Tibial nerve (tissue), 4 donors: ENCODE results near the gene RAB19. TPM values are rescaled to one million over a fixed set of nuclear protein-coding genes. Genes with fewer than 3 reads are reported as not detected.

Source experiments
- DNase-seq, 2 donors: peaks; one replicate each; pipeline ENCODE4 v3.0.0-alpha.2; 2019; ENCODE audit warnings: low spot score in 2 of 2
- H3K27ac ChIP-seq, 4 donors: fragments of 200-600 bp; sonication (generic) in 3 of 4; one replicate each; pipeline ENCODE4 v1.5.1; 2017 to 2019; ENCODE audit warnings: mild to moderate bottlenecking in 1 of 4
- H3K27me3 ChIP-seq, 2 donors: fragments of 200-600 bp; sonication (generic) in 1 of 2; one replicate each; pipeline versions ENCODE4 v1.5.1 to v1.6.0; 2017 to 2019
- H3K36me3 ChIP-seq, 3 donors: fragments of 200-600 bp; sonication (generic); one replicate each; pipeline ENCODE4 v1.5.1; 2018 to 2019
- H3K4me1 ChIP-seq, 4 donors: fragments of 200-600 bp; sonication (generic) in 3 of 4; one replicate each; pipeline ENCODE4 v1.5.1; 2017 to 2019
- H3K4me3 ChIP-seq, 4 donors: fragments of 200-600 bp; sonication (generic) in 3 of 4; one replicate each; pipeline ENCODE4 v1.5.1; 2017 to 2019; ENCODE audit warnings: mild to moderate bottlenecking in 1 of 4, moderate library complexity in 1 of 4
- H3K9me3 ChIP-seq, 4 donors: fragments of 200-600 bp; sonication (generic) in 3 of 4; one replicate each; pipeline ENCODE4 v1.5.1; 2017 to 2019
- CTCF ChIP-seq, 5 experiments: fragments of 200-600 bp in 3 of 5; fragments of 450-650 bp in 2 of 5; sonication (generic) in 3 of 5; IDR thresholded peaks; one replicate each; pipeline ENCODE4 v1.5.1; 2016 to 2019; ENCODE audit warnings: antibody characterized with exemption in 5 of 5, mild to moderate bottlenecking in 3 of 5, moderate library complexity in 2 of 5
- EP300 ChIP-seq, 2 donors: sonication (generic); formaldehyde crosslinking; IDR thresholded peaks; one replicate each; pipeline ENCODE4 v1.6.1; 2017; ENCODE audit warnings: antibody characterized with exemption in 2 of 2, mild to moderate bottlenecking in 1 of 2
- POLR2A ChIP-seq, 2 donors: fragments of 450-650 bp; IDR thresholded peaks; one replicate each; pipeline ENCODE4 v1.6.1; 2017; ENCODE audit warnings: antibody characterized with exemption in 2 of 2, mild to moderate bottlenecking in 2 of 2, moderate library complexity in 2 of 2
- WGBS, 2 donors: methylation state at CpG; one replicate each; pipeline ENCODE4 v1.1.5; 2018; 5-methylcytosine and 5-hydroxymethylcytosine counted together
- total RNA-seq, 4 donors: library from RNA; depleted of rRNA; stranded (reverse); fragments of >200 nt; gene quantifications; one replicate each; pipeline ENCODE4 v1.1.0, GENCODE V29; 2016

The RAB19 gene
- total RNA-seq, 4 donors from 2014 or later, result not detected

GRCh38 chr7:140384894-140385545 lies 18.8 kb upstream of the RAB19 start:
- Histone ChIP-seq H3K27ac (no peak overlapping the region), H3K9me3 (no peaks in the 10 kb centered on the region), H3K4me1 (peaks cover 0 to 13% (median 0%) of the 10 kb centered on the region in 4 donors), H3K4me3 (no peak overlapping the region), H3K27me3 (no peaks in the 10 kb centered on the region), H3K36me3 (peaks cover 0 to 25% (median 0%) of the 10 kb centered on the region in 3 donors)
- DNase-seq, result no peak
- TF ChIP-seq POLR2A (IDR thresholded peaks at IDR 0.05) (no peak), EP300 (IDR thresholded peaks at IDR 0.05) (no peak), CTCF (IDR thresholded peaks at IDR 0.05) (no peak)
- 48 to 58% methylated on average over 1 of the region's 1 CpG for WGBS, 2 donors

- Histone ChIP-seq H3K4me3 (no peak overlapping the region), H3K4me1 (peaks cover 0 to 30% (median 0%) of the 10 kb centered on the region in 4 donors), H3K27me3 (no peaks in the 10 kb centered on the region), H3K27ac (no peak overlapping the region), H3K9me3 (no peaks in the 10 kb centered on the region), H3K36me3 (peaks cover 0 to 8% (median 0%) of the 10 kb centered on the region in 3 donors)
- 82 to 88% methylated on average over 10 of the region's 10 CpGs for WGBS, 2 donors
- DNase-seq, result no peak
- no peak for TF ChIP-seq EP300 (IDR thresholded peaks at IDR 0.05)
- TF ChIP-seq POLR2A (IDR thresholded peaks at IDR 0.05), result no peak
- TF ChIP-seq CTCF (IDR thresholded peaks at IDR 0.05), result no peak
These were observed 14.4 kb upstream of the RAB19 start for GRCh38 chr7:140389445-140389844.

GRCh38 chr7:140390034-140390433 lies 13.8 kb upstream of the RAB19 start:
- no peaks in the 10 kb centered on the region for H3K9me3 ChIP-seq
- no peaks in the 10 kb centered on the region for H3K27me3 ChIP-seq
- H3K4me1 ChIP-seq, result peaks cover 0 to 29% (median 0%) of the 10 kb centered on the region in 4 donors
- no peak overlapping the region for H3K27ac ChIP-seq
- DNase-seq, result no peak
- H3K4me3 ChIP-seq, result no peak overlapping the region
- no peak for TF ChIP-seq POLR2A (IDR thresholded peaks at IDR 0.05)
- no peak for TF ChIP-seq CTCF (IDR thresholded peaks at IDR 0.05)
- no peak for TF ChIP-seq EP300 (IDR thresholded peaks at IDR 0.05)
- 63 to 64% methylated on average over 4 of the region's 4 CpGs for WGBS, 2 donors
- peaks cover 0 to 8% (median 0%) of the 10 kb centered on the region in 3 donors for H3K36me3 ChIP-seq

- peaks cover 0 to 8% (median 0%) of the 10 kb centered on the region in 3 donors for H3K36me3 ChIP-seq
- 79 to 83% methylated on average over 8 of the region's 8 CpGs for WGBS, 2 donors
- TF ChIP-seq CTCF (IDR thresholded peaks at IDR 0.05) (no peak), EP300 (IDR thresholded peaks at IDR 0.05) (peak in 1 of 2 donors; percentile 28)
- H3K4me3 ChIP-seq, result no peak overlapping the region
- no peak overlapping the region for H3K27ac ChIP-seq
- peaks cover 0 to 25% (median 0%) of the 10 kb centered on the region in 4 donors for H3K4me1 ChIP-seq
- DNase-seq, result no peak
- no peaks in the 10 kb centered on the region for H3K9me3 ChIP-seq
- H3K27me3 ChIP-seq, result no peaks in the 10 kb centered on the region
These were observed 13.2 kb upstream of the RAB19 start for GRCh38 chr7:140390466-140391190.

- Histone ChIP-seq H3K4me3 (no peak overlapping the region), H3K36me3 (peaks cover 0 to 5% (median 0%) of the 10 kb centered on the region in 3 donors), H3K27me3 (no peaks in the 10 kb centered on the region), H3K9me3 (no peaks in the 10 kb centered on the region), H3K4me1 (peaks cover 0 to 32% (median 1%) of the 10 kb centered on the region in 4 donors), H3K27ac (no peak overlapping the region)
- WGBS, 2 donors, result 77 to 89% methylated on average over 1 of the region's 1 CpG
- TF ChIP-seq POLR2A (IDR thresholded peaks at IDR 0.05), result no peak
- no peak for TF ChIP-seq EP300 (IDR thresholded peaks at IDR 0.05)
- no peak for DNase-seq
These were observed 12.2 kb upstream of the RAB19 start for GRCh38 chr7:140391634-140392033.
